ENCODE results near the gene PLAAT5. TPM values are rescaled to one million over a fixed set of nuclear protein-coding genes. Genes with fewer than 3 reads are reported as not detected.

PLAAT5 gene
- total RNA-seq, 3 donors from 2014 or later (not counting 1 experiment from before 2014, with no cell fraction given): 0.59 to 3.0 (median 0.95) TPM

- Mint-ChIP-seq H3K27ac (no peak overlapping the region), H3K36me3 (no peaks in the 10 kb centered on the region), H3K4me1 (peaks cover 14 to 25% of the 10 kb centered on the region in 2 donors), H3K9me3 (no peaks in the 10 kb centered on the region), H3K27me3 (ENCODE audit: low read depth in 2 of 2) (peaks cover 20 to 31% of the 10 kb centered on the region in 2 donors), H3K4me3 (peak overlapping the region; percentile 36)
- peak in 1 of 3 donors; percentile 60 for ATAC-seq
- Histone ChIP-seq H3K9me3 (ENCODE audit: control insufficient read depth, insufficient read depth, low read length) (no peaks in the 10 kb centered on the region), H3K4me1 (ENCODE audit: control insufficient read depth, insufficient read depth, low read length) (peaks cover 5% of the 10 kb centered on the region), H3K27ac (ENCODE audit: low read length) (no peak overlapping the region), H3K4me3 (ENCODE audit: low read length) (no peak overlapping the region), H3K36me3 (ENCODE audit: control insufficient read depth, insufficient read depth, low read length) (no peaks in the 10 kb centered on the region), H3K27me3 (ENCODE audit: control insufficient read depth, insufficient read depth, low read length) (peaks cover 8% of the 10 kb centered on the region)
- no peak for TF ChIP-seq CTCF (IDR thresholded peaks at IDR 0.05)
- intact Hi-C loops (cut with micrococcal nuclease): no loop called here
- DNase-seq: peak in 1 of 2 donors; percentile 28
- 66% methylated on average over 9 of the region's 11 CpGs for WGBS (ENCODE audit: insufficient coverage)
These were observed 837 bp upstream of the PLAAT5 start for GRCh38 chr11:63491636-63492372.

GRCh38 chr11:63491240-63491587, 247 bp upstream of the PLAAT5 start:
- no peaks in the 10 kb centered on the region for H3K36me3 ChIP-seq (ENCODE audit: control insufficient read depth, insufficient read depth, low read length)
- no peak for DNase-seq
- Mint-ChIP-seq H3K27ac (peak overlapping the region in 1 of 2 donors; percentile 78), H3K9me3 (no peaks in the 10 kb centered on the region), H3K4me1 (peaks cover 14 to 25% of the 10 kb centered on the region in 2 donors), H3K27me3 (ENCODE audit: low read depth in 2 of 2) (peaks cover 15 to 25% of the 10 kb centered on the region in 2 donors), H3K36me3 (no peaks in the 10 kb centered on the region), H3K4me3 (peak overlapping the region; percentile 90)
- no peak for ATAC-seq
- no peaks in the 10 kb centered on the region for H3K9me3 ChIP-seq (ENCODE audit: control insufficient read depth, insufficient read depth, low read length)
- H3K4me1 ChIP-seq (ENCODE audit: control insufficient read depth, insufficient read depth, low read length): peaks cover 5% of the 10 kb centered on the region
- no peak for TF ChIP-seq CTCF (IDR thresholded peaks at IDR 0.05)
- 2% methylated on average over 12 of the region's 13 CpGs for WGBS (ENCODE audit: insufficient coverage)
- H3K4me3 ChIP-seq (ENCODE audit: low read length): no peak overlapping the region
- peaks cover 8% of the 10 kb centered on the region for H3K27me3 ChIP-seq (ENCODE audit: control insufficient read depth, insufficient read depth, low read length)
- intact Hi-C loops (cut with micrococcal nuclease): no loop called here
- H3K27ac ChIP-seq (ENCODE audit: low read length): no peak overlapping the region

- Mint-ChIP-seq H3K4me1 (peaks cover 14 to 25% of the 10 kb centered on the region in 2 donors), H3K27ac (no peak overlapping the region), H3K36me3 (peaks cover 10% of the 10 kb centered on the region), H3K9me3 (peaks cover 0 to 4% of the 10 kb centered on the region in 2 donors), H3K4me3 (peak overlapping the region; percentile 22), H3K27me3 (ENCODE audit: low read depth in 2 of 2) (peaks cover 14 to 27% of the 10 kb centered on the region in 2 donors)
- intact Hi-C loops (cut with micrococcal nuclease): no loop called here
- DNase-seq (no peak), ATAC-seq (no peak)
- no peaks in the 10 kb centered on the region for H3K9me3 ChIP-seq (ENCODE audit: control insufficient read depth, insufficient read depth, low read length)
- H3K27ac ChIP-seq (ENCODE audit: low read length): no peak overlapping the region
- no peak for TF ChIP-seq CTCF (IDR thresholded peaks at IDR 0.05)
- peaks cover 8% of the 10 kb centered on the region for H3K27me3 ChIP-seq (ENCODE audit: control insufficient read depth, insufficient read depth, low read length)
- no peak overlapping the region for H3K4me3 ChIP-seq (ENCODE audit: low read length)
- peaks cover 5% of the 10 kb centered on the region for H3K4me1 ChIP-seq (ENCODE audit: control insufficient read depth, insufficient read depth, low read length)
- H3K36me3 ChIP-seq (ENCODE audit: control insufficient read depth, insufficient read depth, low read length): no peaks in the 10 kb centered on the region
- WGBS (ENCODE audit: insufficient coverage): 56% methylated on average over 3 of the region's 3 CpGs
These were observed 1.1 kb downstream of the PLAAT5 start for GRCh38 chr11:63489879-63490278.

Measured in natural killer cell (primary cell).